Thyroid gland (tissue), 4 donors: ENCODE results near the gene TNPO3.

Experiments used
- POLR2A ChIP-seq, 2 donors: fragments of 450-650 bp; IDR thresholded peaks; one replicate each; pipeline ENCODE4 v1.6.1; 2017; ENCODE audit warnings: antibody characterized with exemption in 2 of 2, mild to moderate bottlenecking in 2 of 2, moderate library complexity in 1 of 2
- TF ChIP-seq, protein P1 (sequence below), 6 experiments: fragments of 200-600 bp in 3 of 6; fragments of 450-650 bp in 3 of 6; sonication (generic) in 3 of 6; IDR thresholded peaks; one replicate each; pipeline ENCODE4 v1.5.1; 2016 to 2019; ENCODE audit warnings: antibody characterized with exemption in 6 of 6, mild to moderate bottlenecking in 2 of 6, inconsistent platforms in 1 of 6, moderate library complexity in 1 of 6

- TF ChIP-seq, protein P1, sequence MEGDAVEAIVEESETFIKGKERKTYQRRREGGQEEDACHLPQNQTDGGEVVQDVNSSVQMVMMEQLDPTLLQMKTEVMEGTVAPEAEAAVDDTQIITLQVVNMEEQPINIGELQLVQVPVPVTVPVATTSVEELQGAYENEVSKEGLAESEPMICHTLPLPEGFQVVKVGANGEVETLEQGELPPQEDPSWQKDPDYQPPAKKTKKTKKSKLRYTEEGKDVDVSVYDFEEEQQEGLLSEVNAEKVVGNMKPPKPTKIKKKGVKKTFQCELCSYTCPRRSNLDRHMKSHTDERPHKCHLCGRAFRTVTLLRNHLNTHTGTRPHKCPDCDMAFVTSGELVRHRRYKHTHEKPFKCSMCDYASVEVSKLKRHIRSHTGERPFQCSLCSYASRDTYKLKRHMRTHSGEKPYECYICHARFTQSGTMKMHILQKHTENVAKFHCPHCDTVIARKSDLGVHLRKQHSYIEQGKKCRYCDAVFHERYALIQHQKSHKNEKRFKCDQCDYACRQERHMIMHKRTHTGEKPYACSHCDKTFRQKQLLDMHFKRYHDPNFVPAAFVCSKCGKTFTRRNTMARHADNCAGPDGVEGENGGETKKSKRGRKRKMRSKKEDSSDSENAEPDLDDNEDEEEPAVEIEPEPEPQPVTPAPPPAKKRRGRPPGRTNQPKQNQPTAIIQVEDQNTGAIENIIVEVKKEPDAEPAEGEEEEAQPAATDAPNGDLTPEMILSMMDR (IDR thresholded peaks at IDR 0.05): no peak
- no peak for TF ChIP-seq POLR2A (IDR thresholded peaks at IDR 0.05)
Observed at GRCh38 chr7:128954830-128955802, 99.8 kb downstream of the TNPO3 start.
